Activated naive CD4-positive, alpha-beta T cell treated with Interleukin-2 at 50 U/mL for 16 hours (primary cell): Measurements from ENCODE around the gene DIPK2A.

Source experiments
- DNase-seq: peaks from one replicate; pipeline ENCODE4 v3.0.0-alpha.2; 2020

The DIPK2A gene

DNA sequence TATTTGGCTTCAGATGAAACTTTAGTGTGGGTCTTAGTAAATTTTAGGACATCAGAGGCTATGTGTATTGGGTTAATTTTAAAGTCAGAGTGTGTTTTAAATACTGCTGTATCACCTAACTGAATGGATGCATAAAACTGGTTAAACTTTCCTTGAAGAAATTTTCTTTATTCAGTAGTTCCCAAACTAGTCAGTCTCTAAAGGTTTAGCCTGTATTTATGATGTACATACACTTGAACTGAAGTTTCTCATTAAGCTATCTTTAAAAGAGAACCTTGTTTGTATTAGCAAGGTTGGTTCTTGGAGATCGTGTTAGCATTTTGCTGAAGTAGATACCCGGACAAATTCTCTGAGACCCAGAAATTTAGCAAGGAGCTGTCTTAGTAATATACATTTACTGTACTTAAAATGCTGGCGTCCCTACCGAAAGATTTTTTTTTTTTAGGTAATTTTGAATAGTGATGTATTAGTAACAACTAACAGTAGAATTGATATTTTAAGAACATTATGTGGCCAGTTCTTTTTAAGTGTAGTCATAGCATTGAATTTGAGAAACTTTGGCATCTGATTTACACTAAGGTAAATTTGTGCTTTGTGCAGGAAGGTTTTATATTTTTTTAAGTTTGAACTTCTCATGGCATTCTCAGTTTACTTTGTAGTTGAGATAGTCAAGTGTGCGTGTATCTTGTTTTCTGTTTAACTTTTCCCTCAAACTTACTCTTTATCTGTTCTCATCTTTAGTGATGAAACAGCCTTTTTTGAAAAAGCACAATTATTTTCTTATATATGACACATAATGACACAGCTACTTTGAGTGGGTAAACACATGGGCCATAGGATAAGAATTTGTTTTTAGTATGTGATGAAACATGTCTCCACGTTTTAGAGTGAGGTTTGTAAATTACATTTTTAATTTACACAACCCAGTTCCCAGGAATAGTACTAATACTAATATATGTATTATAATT is 2.9 kb downstream of the DIPK2A start:
- no peak for DNase-seq

DNA sequence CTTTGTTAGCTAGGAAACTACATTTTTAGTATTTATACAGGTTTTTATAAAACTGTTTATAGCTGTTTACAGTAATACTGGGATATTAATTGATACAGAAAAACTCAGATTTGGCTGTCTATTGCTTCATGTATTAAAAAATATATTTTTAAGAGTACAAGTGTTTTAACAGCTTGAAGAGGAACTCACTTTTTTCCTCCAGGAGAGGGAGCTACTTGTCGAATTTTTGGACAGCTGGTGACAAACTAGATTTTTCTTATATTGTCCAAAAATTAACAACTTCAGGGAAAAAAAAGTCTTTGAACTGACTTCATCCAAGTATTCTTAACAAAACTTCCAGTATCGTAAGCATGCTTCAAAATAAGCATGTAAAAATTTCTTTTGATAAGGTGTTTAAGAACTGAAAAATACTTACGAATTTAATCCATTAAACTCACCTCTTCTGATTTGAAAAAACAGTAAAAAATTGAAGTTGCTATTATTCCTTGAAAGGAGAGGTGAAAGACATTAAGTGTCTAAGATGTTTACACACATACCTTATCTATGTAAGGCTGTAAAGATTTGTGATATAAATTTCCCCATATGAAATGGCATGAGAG is 4.0 kb downstream of the DIPK2A start:
- no peak for DNase-seq

DNA sequence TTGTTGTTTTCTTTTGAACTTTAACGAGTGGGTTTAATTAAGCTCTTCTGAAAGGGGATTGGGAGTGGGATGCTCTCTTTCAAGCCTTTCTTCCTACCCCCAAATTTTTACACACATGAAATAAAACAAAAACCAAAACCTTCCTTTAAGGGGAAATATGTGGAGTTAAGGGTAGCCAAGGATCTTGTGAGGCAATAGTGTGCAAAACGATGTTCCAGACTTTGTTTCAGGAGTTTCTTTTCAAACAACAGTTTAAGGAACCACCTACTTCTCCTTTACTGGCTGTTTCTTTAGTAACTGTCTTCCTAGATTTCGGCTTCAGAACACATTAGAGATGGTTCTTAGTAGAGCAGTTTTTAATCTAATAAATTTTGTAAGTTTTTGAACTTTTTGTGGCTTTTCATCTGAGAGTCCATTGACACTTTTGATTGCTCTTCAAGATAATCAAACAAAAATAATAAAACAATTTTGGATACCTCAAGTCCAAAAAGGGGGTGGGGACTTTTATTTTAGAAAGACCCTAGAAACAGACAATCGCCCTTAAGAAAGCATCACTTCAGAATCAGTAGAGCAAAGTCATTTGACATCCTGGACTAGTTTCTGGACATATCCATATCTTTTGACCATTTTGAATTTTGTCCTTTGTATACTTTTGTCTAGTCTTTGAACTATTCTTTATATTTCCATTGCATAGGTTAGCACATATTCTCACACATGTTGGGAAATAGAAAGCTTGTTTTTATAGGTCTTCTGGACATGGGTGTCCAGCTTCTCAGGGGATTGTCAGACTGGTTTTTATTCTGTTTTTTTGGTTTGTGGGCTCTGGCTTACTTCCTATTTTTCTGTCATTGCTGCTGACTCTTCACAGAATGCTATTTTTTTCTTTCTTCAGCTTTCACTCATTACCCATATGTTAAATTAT is 6.0 kb downstream of the DIPK2A start:
- DNase-seq: no peak

DNA sequence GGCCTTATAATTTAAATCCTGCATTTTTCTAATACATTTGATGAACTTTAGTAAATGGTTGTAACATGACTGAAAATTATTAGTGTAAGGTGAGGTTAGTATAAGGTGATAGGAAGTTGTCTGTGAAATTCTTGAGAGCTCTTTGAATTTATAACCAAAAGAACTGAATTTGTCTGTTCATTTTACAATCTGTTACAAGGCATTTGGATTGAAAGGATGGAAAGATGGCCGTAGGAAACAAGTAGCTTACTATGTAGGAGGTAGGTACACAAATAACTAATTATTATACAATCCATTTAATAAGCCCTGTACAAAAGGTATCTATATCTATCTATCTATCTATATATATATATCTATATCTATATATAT is 6.6 kb downstream of the DIPK2A start:
- DNase-seq: no peak

DNA sequence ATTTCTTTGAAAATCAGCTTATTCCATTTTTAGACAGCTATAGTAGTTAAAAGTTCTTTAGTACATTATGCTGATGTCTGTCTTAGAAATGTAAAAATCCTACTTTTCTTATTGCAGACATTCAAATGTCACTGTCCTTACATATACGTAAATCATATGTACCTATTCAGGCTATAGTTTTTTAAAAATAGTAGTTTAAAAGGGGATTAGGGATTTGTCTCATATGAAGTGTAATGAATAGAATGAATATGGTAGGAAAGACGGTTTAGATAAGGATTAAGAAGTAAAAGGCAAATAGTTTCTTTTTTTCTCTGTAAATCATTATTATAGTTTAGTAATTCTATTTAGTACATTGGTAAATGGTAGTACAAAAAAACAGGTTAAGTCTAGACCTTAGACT is 7.4 kb downstream of the DIPK2A start:
- DNase-seq: no peak

DNA sequence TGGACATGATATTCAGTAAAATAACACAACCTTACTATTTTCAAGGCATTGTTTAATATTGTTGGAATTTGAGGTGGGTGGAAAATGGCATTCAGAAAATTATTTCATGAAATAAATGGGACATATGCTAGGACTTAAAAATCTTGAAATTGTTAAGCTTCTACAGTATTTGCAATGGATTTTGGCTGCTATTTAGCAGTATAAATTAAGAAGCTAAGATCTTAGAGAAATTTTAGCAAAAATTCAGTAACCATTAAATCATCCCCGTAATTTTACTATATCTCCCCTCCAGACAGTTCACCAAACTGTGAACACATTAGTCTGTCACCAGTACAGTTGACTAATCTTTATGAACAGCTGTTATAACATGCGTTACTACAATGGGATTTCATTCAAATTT is 8.2 kb downstream of the DIPK2A start:
- no peak for DNase-seq

DNA sequence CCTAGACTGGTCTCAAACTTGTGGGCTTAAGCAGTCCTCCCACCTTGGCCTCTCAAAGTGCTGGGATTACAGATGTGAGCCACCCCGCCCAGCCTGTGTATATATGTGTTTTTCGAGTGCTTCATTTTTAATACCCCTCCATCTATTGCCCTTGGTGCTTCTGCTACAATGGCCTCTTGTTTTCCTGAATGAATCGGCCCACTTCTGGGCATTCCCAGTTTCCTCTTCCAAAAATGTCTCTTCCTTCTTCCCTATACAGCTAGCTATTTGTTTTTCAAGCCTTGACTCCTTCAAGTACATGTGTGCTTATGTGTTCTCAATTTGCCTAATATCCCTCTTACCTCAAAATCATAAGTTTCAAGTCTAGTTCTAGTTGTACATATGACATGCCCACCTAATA is 16.7 kb downstream of the DIPK2A start:
- no peak for DNase-seq

DNA sequence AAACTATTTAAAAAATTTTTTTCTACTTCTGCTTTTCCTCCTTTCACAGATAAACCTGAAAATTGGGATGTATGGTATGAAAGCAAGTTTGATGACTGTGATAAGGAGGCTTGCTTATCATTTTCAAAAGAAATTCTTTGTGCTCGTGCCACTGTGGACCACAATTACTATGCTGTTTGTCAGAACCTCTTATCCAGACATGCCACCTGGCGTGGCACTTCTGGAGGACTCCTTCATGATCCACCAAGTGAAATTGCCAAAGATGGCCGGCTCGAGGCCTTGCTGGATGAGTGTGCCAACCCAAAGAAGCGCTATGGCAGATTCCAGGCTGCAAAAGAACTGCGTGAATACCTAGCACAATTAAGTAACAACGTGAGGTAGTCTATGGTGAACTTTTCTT is 17.8 kb downstream of the DIPK2A start:
- DNase-seq: no peak

DNA sequence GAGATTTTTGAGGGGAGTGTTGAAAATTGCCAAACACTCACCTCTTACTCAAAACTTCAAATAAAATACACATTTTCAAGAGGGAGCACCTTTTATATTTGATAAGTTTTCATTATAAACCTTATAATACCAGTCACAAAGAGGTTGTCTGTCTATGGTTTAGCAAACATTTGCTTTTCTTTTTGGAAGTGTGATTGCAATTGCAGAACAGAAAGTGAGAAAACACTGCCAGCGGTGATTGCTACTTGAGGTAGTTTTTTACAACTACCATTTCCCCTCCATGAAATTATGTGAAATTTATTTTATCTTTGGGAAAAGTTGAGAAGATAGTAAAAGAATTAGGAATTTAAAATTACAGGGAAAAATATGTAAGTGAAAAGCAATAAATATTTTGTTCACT is 20.1 kb downstream of the DIPK2A start:
- DNase-seq: no peak

DNA sequence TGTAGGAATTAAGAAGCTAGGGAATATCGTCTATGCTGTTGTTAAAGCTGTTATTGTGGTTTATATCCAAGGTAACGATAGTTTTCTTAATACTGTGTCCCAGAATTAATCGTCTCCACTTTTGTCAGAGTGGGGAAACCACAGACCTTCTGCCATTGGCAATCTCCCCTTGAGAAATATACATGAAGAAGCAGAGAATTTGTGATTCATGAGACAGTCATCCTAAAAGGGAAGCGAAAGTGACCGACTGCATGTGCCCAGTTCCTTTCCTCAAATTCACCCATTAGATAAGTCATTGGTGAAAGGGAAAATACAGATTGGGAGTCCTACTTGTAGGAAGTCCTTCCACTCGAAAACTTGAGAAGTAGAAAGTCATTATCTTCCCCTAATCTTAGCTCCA is 26.6 kb downstream of the DIPK2A start:
- no peak for DNase-seq

DNA sequence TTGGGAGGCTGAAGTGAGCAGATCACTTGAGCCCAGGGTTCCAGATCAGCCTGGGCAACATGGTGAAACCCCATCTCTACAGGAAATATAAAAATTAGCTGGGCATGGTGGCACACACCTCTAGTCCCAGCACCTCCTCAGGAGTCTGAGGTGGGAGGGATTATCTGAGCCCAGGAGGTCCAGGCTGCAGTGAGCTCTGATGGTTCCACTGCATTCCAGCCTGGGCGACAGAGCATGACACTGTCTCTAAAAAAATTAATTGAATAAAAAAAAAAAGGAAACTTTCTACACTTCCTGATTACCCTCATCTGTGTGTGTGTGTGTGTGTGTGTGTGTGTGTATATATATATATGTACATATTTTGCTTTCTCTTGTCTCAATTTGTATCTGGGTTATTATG is 31.4 kb downstream of the DIPK2A start:
- DNase-seq: no peak

DNA sequence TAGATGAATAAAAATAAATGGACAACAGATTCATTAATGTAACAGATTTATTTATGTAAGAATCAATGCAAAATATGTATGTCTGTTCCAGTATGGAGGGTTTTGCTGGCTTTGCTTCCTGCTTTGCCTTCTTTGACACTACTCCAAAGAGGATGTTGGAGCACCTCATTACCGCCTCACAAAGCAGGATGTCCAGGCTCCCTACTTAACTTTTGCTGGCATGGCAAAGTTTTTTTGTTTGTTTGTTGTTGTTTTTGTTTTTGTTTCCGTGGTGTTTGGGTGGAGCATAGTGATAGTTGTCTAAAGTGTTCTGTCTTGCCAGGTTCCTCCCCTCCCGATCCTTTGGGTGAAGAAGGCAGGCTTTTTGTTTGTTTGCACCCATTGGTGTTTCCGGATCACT is 38.7 kb downstream of the DIPK2A start:
- DNase-seq: no peak

DNA sequence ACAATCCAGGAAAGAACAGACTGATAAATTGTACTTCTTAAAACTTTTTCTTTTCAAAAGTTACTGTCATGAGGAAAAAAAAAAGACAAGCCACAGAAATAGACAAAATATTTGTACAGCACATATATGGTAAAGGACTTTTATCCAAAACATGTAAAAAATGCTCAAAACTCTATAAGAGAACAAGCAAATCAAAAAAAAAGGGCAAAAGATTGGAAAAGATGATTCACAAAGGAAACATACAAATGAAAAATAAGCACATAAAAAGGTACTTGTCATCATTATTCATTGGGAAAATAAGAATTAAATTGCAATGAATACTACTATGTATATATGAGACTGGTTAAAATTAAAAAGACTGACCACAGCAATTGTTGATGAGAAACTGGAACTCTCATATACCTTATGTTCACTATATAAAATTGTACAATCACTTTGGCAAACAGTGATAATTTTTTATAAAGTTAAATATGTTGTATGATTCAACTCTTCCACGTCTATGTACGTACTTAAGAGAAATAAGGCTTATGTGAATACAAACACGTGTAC is 39.7 kb downstream of the DIPK2A start:
- no peak for DNase-seq

DNA sequence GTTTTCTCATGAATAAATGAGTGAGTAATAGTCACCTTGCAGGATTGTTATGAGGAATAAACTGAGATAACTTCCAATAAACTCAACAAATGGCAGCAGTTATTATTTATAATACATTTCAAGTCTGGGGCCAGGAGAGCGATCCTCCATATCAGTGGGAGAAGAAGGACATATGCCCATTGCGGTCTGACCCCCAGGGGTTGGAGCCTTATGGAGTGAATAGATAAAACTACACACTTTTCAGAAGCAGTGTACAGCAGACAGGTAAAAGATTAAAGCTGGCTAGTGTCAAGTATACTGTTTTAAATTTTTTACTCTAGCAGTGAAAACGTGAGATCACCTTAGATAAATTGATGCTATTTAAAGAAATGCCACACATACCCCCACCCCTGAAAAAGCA is 43.5 kb downstream of the DIPK2A start:
- DNase-seq: no peak

DNA sequence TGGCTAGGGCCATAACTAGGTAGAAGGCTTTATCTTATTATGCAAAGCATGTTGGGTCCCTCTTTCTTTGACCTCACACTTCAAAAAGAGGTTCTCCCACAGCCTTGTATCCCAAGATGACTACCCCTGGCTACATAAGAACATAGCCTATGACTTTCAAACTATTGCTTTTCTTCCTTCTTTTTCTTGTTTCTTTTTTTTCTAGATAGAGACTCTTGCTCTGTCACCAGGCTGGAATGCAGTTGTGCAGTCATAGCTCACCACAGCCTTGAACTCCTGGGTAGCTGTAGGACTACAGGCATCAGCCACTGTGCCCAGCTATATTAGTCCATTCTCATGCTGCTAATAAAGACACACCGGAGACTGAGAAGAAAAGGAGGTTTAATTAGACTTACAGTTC is 47.2 kb downstream of the DIPK2A start:
- DNase-seq: no peak
